ENCODE data around the gene SFXN1.
"Not testable (repeated sequence)": the region's sequence is repeated elsewhere in the genome, so short reads cannot be mapped to it uniquely, and the experiment has no call there.

- TF ChIP-seq CTCF (conservative IDR thresholded peaks at IDR 0.05; ENCODE audit: low read length); EZH2phosphoT487 (IDR thresholded peaks at IDR 0.05; ENCODE audit: borderline replicate concordance): not testable (repeated sequence)
Observed at GRCh38 chr5:175454338-175454737, 24.0 kb upstream of the SFXN1 start.

Data from Loucy (cell line).